Mesenchymal stem cell (in vitro differentiated cells and primary cell): ENCODE data around the gene AIG1.

ENCODE experiments used
- DNase-seq: peaks from one replicate; pipeline ENCODE4 v3.0.0-alpha.2; 2013
- H2AFZ ChIP-seq: one replicate; pipeline ENCODE4 v1.6.1; 2013; ENCODE audit warnings: low read depth, mild to moderate bottlenecking, control low read depth, inconsistent platforms, low read length, moderate library complexity
- H2AK5ac ChIP-seq: 2 replicates; pipeline ENCODE4 v1.6.1; 2013; ENCODE audit warnings: low read length, moderate library complexity, mild to moderate bottlenecking, inconsistent platforms; ENCODE audit not compliant: severe bottlenecking
- H2BK120ac ChIP-seq: one replicate; pipeline ENCODE4 v1.6.1; 2013; ENCODE audit warnings: low read depth, mild to moderate bottlenecking, inconsistent platforms, low read length, moderate library complexity
- H2BK12ac ChIP-seq, 2 experiments: one replicate each; pipeline ENCODE4 v1.6.1; 2013; ENCODE audit warnings: inconsistent platforms in 2 of 2, low read length in 2 of 2, mild to moderate bottlenecking in 2 of 2, moderate library complexity in 2 of 2, control low read depth in 1 of 2
- H2BK15ac ChIP-seq: one replicate; pipeline ENCODE4 v1.6.1; 2013; ENCODE audit warnings: mild to moderate bottlenecking, low read depth, inconsistent platforms; ENCODE audit not compliant: poor library complexity, severe bottlenecking
- H2BK5ac ChIP-seq: 2 replicates; pipeline ENCODE4 v1.6.1; 2013; ENCODE audit warnings: low read depth, mild to moderate bottlenecking, low read length, control low read depth, inconsistent platforms; ENCODE audit not compliant: poor library complexity, severe bottlenecking
- H3K14ac ChIP-seq, 2 experiments: one replicate each; pipeline ENCODE4 v1.6.1; 2013; ENCODE audit warnings: inconsistent platforms in 2 of 2, low read length in 2 of 2, control low read depth in 1 of 2, mild to moderate bottlenecking in 1 of 2, moderate library complexity in 1 of 2
- H3K18ac ChIP-seq, 2 experiments: one replicate each; pipeline ENCODE4 v1.6.1; 2013; ENCODE audit warnings: inconsistent platforms in 2 of 2, low read length in 2 of 2, control low read depth in 1 of 2, low read depth in 1 of 2, mild to moderate bottlenecking in 1 of 2
- H3K23ac ChIP-seq, 2 experiments: one replicate each; pipeline ENCODE4 v1.6.1; 2013; ENCODE audit warnings: inconsistent platforms in 2 of 2, low read length in 2 of 2, mild to moderate bottlenecking in 2 of 2, moderate library complexity in 2 of 2, control low read depth in 1 of 2
- H3K27ac ChIP-seq: 2 replicates; pipeline ENCODE4 v1.5.1; 2013; ENCODE audit warnings: mild to moderate bottlenecking, moderate library complexity, low read length, control low read depth, inconsistent platforms; ENCODE audit not compliant: poor library complexity, severe bottlenecking
- H3K27me3 ChIP-seq, 2 experiments: 2 replicates each; pipeline versions ENCODE4 v1.6.1 to v1.7.0; 2013; ENCODE audit warnings: low read length in 2 of 2, mild to moderate bottlenecking in 2 of 2, moderate library complexity in 2 of 2, control low read depth in 1 of 2, inconsistent platforms in 1 of 2; ENCODE audit not compliant: control insufficient read depth in 1 of 2, insufficient read depth in 1 of 2
- H3K36me3 ChIP-seq, 2 experiments: 2 replicates each; pipeline versions ENCODE4 v1.6.1 to v1.7.0; 2013; ENCODE audit warnings: low read length in 2 of 2, control low read depth in 1 of 2, inconsistent platforms in 1 of 2, low read depth in 1 of 2, mild to moderate bottlenecking in 1 of 2; ENCODE audit not compliant: insufficient read depth in 2 of 2, control insufficient read depth in 1 of 2
- H3K4ac ChIP-seq, 2 experiments: one replicate each; pipeline ENCODE4 v1.6.1; 2013; ENCODE audit warnings: inconsistent platforms in 2 of 2, low read length in 2 of 2, mild to moderate bottlenecking in 2 of 2, moderate library complexity in 2 of 2, control low read depth in 1 of 2, low read depth in 1 of 2
- H3K4me1 ChIP-seq: 2 replicates; pipeline ENCODE4 v1.6.1; 2013; ENCODE audit warnings: low read depth, low read length, control low read depth; ENCODE audit not compliant: control insufficient read depth, insufficient read depth
- H3K4me2 ChIP-seq: 2 replicates; pipeline ENCODE4 v1.6.1; 2013; ENCODE audit warnings: low read length, mild to moderate bottlenecking, inconsistent platforms; ENCODE audit not compliant: poor library complexity, severe bottlenecking
- H3K4me3 ChIP-seq, 2 experiments: 2 replicates each; pipeline versions ENCODE4 v1.5.1 to v1.7.0; 2013; ENCODE audit warnings: low read length in 2 of 2, mild to moderate bottlenecking in 2 of 2, control low read depth in 1 of 2, low read depth in 1 of 2; ENCODE audit not compliant: insufficient read depth in 1 of 2
- H3K79me1 ChIP-seq: replicated peaks from 2 replicates; pipeline ENCODE4 v1.6.1; 2013; ENCODE audit warnings: mild to moderate bottlenecking, control low read depth, low read length, inconsistent platforms; ENCODE audit not compliant: poor library complexity, severe bottlenecking
- H3K9ac ChIP-seq: 2 replicates; pipeline ENCODE4 v1.7.0; 2013; ENCODE audit warnings: mild to moderate bottlenecking, low read length, moderate library complexity
- H3K9me3 ChIP-seq: 2 replicates; pipeline ENCODE4 v1.7.0; 2013; ENCODE audit warnings: mild to moderate bottlenecking, low read length; ENCODE audit not compliant: control insufficient read depth
- H4K8ac ChIP-seq: one replicate; pipeline ENCODE4 v1.6.1; 2013; ENCODE audit warnings: inconsistent platforms, mild to moderate bottlenecking, low read length, moderate library complexity
- H4K91ac ChIP-seq: one replicate; pipeline ENCODE4 v1.6.1; 2013; ENCODE audit warnings: mild to moderate bottlenecking, low read length, inconsistent platforms
- WGBS: methylation state at CpG from one replicate; pipeline ENCODE4 v1.1.7; 2013; ENCODE audit warnings: mixed read lengths; 5-methylcytosine and 5-hydroxymethylcytosine counted together

AIG1 gene

GRCh38 chr6:143222310-143222709 lies 161.6 kb downstream of the AIG1 start:
- Histone ChIP-seq H2AFZ (no peak overlapping the region), H2BK12ac (no peak overlapping the region), H3K4me1 (peaks cover 3% of the 10 kb centered on the region), H3K23ac (no peak overlapping the region), H3K27me3 (no peaks in the 10 kb centered on the region), H4K8ac (no peak overlapping the region), H3K4ac (no peak overlapping the region), H3K14ac (no peak overlapping the region), H3K27ac (no peak overlapping the region), H2BK5ac (no peak overlapping the region), H3K4me2 (no peak overlapping the region), H3K4me3 (no peak overlapping the region), H2BK15ac (no peak overlapping the region), H2AK5ac (no peak overlapping the region), H2BK120ac (no peak overlapping the region), H3K9ac (peak overlapping the region; percentile 47), H3K79me1 (no peaks in the 10 kb centered on the region), H3K9me3 (no peaks in the 10 kb centered on the region), H3K36me3 (no peaks in the 10 kb centered on the region), H4K91ac (no peak overlapping the region), H3K18ac (no peak overlapping the region)
- WGBS, result 87% methylated on average over 4 of the region's 5 CpGs
- DNase-seq, result no peak

DNA sequence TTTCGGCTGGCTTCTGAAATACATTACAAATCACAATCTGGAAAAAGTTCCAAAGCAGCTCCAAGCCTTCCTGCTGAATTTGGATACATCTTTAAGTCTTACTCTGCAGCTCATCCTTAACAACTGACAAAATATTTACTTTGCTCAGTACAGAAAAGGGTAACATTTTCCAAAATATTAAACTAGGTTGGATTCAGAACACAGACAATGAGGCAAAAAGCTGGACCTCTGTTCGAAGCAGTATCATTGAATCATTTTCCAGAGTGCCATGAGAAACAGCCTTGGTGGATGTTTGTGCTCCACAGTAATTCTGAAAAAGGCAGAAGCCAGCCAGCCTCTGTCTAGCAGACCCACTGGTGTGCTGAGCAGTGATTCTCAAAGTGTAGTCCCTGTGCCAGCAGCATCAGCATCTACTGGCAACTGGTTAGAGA lies 162.1 kb downstream of the AIG1 start:
- no peak overlapping the region for H4K91ac ChIP-seq
- no peak overlapping the region for H2BK12ac ChIP-seq
- no peaks in the 10 kb centered on the region for H3K79me1 ChIP-seq
- H3K9me3 ChIP-seq, result no peaks in the 10 kb centered on the region
- no peaks in the 10 kb centered on the region for H3K27me3 ChIP-seq
- no peak overlapping the region for H2AFZ ChIP-seq
- peak overlapping the region; percentile 47 for H3K9ac ChIP-seq
- H3K4me1 ChIP-seq, result peaks cover 3% of the 10 kb centered on the region
- WGBS, result 96% methylated on average over 2 of the region's 2 CpGs
- no peak overlapping the region for H3K18ac ChIP-seq
- DNase-seq, result no peak
- no peaks in the 10 kb centered on the region for H3K36me3 ChIP-seq
- H3K23ac ChIP-seq, result no peak overlapping the region
- H2BK5ac ChIP-seq, result no peak overlapping the region
- H3K4me3 ChIP-seq, result no peak overlapping the region
- H4K8ac ChIP-seq, result no peak overlapping the region
- H3K4me2 ChIP-seq, result no peak overlapping the region
- H3K27ac ChIP-seq, result no peak overlapping the region
- no peak overlapping the region for H2AK5ac ChIP-seq
- no peak overlapping the region for H2BK120ac ChIP-seq
- H3K14ac ChIP-seq, result no peak overlapping the region
- H2BK15ac ChIP-seq, result no peak overlapping the region
- H3K4ac ChIP-seq, result no peak overlapping the region

GRCh38 chr6:143223895-143224294 lies 163.2 kb downstream of the AIG1 start:
- H3K9ac ChIP-seq, result peak overlapping the region; percentile 17
- no peak overlapping the region for H4K91ac ChIP-seq
- no peak overlapping the region for H2BK15ac ChIP-seq
- no peak overlapping the region for H3K27ac ChIP-seq
- H3K4me3 ChIP-seq, result no peak overlapping the region
- no peak overlapping the region for H3K4ac ChIP-seq
- no peak overlapping the region for H2BK12ac ChIP-seq
- no peak overlapping the region for H2AK5ac ChIP-seq
- no peak overlapping the region for H3K14ac ChIP-seq
- H2BK120ac ChIP-seq, result no peak overlapping the region
- WGBS, result 86% methylated on average over 8 of the region's 8 CpGs
- peaks cover 3% of the 10 kb centered on the region for H3K4me1 ChIP-seq
- H3K36me3 ChIP-seq, result no peaks in the 10 kb centered on the region
- H2BK5ac ChIP-seq, result no peak overlapping the region
- no peaks in the 10 kb centered on the region for H3K79me1 ChIP-seq
- H2AFZ ChIP-seq, result no peak overlapping the region
- no peak overlapping the region for H3K4me2 ChIP-seq
- H3K9me3 ChIP-seq, result no peaks in the 10 kb centered on the region
- peak; percentile 44 for DNase-seq
- H3K23ac ChIP-seq, result no peak overlapping the region
- H4K8ac ChIP-seq, result peak overlapping the region; percentile 51
- no peak overlapping the region for H3K18ac ChIP-seq
- H3K27me3 ChIP-seq, result no peaks in the 10 kb centered on the region

GRCh38 chr6:143224516-143224915 lies 163.8 kb downstream of the AIG1 start:
- no peak overlapping the region for H2BK12ac ChIP-seq
- H3K4ac ChIP-seq, result no peak overlapping the region
- no peak overlapping the region for H3K27ac ChIP-seq
- H2BK5ac ChIP-seq, result no peak overlapping the region
- no peak overlapping the region for H4K91ac ChIP-seq
- peaks cover 3% of the 10 kb centered on the region for H3K4me1 ChIP-seq
- no peak overlapping the region for H3K4me3 ChIP-seq
- H2AK5ac ChIP-seq, result no peak overlapping the region
- no peaks in the 10 kb centered on the region for H3K36me3 ChIP-seq
- 96% methylated on average over 2 of the region's 3 CpGs for WGBS
- H3K9ac ChIP-seq, result no peak overlapping the region
- H3K14ac ChIP-seq, result no peak overlapping the region
- H3K9me3 ChIP-seq, result no peaks in the 10 kb centered on the region
- H3K4me2 ChIP-seq, result no peak overlapping the region
- H3K23ac ChIP-seq, result no peak overlapping the region
- no peak overlapping the region for H3K18ac ChIP-seq
- DNase-seq, result peak; percentile 6
- H3K79me1 ChIP-seq, result no peaks in the 10 kb centered on the region
- no peak overlapping the region for H2BK120ac ChIP-seq
- no peak overlapping the region for H4K8ac ChIP-seq
- H2AFZ ChIP-seq, result no peak overlapping the region
- H3K27me3 ChIP-seq, result no peaks in the 10 kb centered on the region
- H2BK15ac ChIP-seq, result no peak overlapping the region
